IMR-90 (cell line): ENCODE data around the gene KRI1.

ENCODE experiments used
- CEBPB ChIP-seq: IDR thresholded peaks from 2 replicates; pipeline ENCODE4 v1.6.1; 2012; ENCODE audit warnings: low read depth, low read length, improper control_type of control experiment
- CTCF ChIP-seq: conservative IDR thresholded peaks from 2 replicates; pipeline ENCODE4 v1.5.1; 2012; ENCODE audit warnings: mild to moderate bottlenecking, low read depth, low read length, improper control_type of control experiment
- MAZ ChIP-seq: IDR thresholded peaks from 2 replicates; pipeline ENCODE4 v1.6.1; 2012; ENCODE audit warnings: low read depth, mild to moderate bottlenecking, low read length, improper control_type of control experiment, moderate library complexity, borderline replicate concordance
- MXI1 ChIP-seq: IDR thresholded peaks from 2 replicates; pipeline ENCODE4 v1.6.1; 2012; ENCODE audit warnings: low read depth, mild to moderate bottlenecking, low read length, moderate library complexity, borderline replicate concordance
- NFE2L2 ChIP-seq: fragments of 150-350 bp; IDR thresholded peaks from 2 replicates; pipeline ENCODE4 v1.6.1; 2016; ENCODE audit warnings: low read depth, mild to moderate bottlenecking, low read length
- POLR2A ChIP-seq: IDR thresholded peaks from 2 replicates; pipeline ENCODE4 v1.6.1; 2012; ENCODE audit warnings: mild to moderate bottlenecking, low read depth, low read length
- RAD21 ChIP-seq: IDR thresholded peaks from 2 replicates; pipeline ENCODE4 v1.6.1; 2012; ENCODE audit warnings: low read length, improper control_type of control experiment
- RCOR1 ChIP-seq: IDR thresholded peaks from 2 replicates; pipeline ENCODE4 v1.6.1; 2012; ENCODE audit warnings: mild to moderate bottlenecking, low read length, improper control_type of control experiment; ENCODE audit not compliant: insufficient replicate concordance
- RFX5 ChIP-seq: IDR thresholded peaks from 2 replicates; pipeline ENCODE4 v1.8.0; 2012; ENCODE audit warnings: low read depth, mild to moderate bottlenecking, low read length, moderate library complexity
- SMC3 ChIP-seq: fragments of 150-350 bp; IDR thresholded peaks from 2 replicates; pipeline ENCODE4 v1.6.1; 2016; ENCODE audit warnings: low read depth, mild to moderate bottlenecking, antibody characterized with exemption, low read length, moderate library complexity
- USF2 ChIP-seq: fragments of 150-350 bp; IDR thresholded peaks from 2 replicates; pipeline ENCODE4 v1.6.1; 2017; ENCODE audit warnings: mild to moderate bottlenecking, antibody characterized with exemption, low read length, low read depth

DNA sequence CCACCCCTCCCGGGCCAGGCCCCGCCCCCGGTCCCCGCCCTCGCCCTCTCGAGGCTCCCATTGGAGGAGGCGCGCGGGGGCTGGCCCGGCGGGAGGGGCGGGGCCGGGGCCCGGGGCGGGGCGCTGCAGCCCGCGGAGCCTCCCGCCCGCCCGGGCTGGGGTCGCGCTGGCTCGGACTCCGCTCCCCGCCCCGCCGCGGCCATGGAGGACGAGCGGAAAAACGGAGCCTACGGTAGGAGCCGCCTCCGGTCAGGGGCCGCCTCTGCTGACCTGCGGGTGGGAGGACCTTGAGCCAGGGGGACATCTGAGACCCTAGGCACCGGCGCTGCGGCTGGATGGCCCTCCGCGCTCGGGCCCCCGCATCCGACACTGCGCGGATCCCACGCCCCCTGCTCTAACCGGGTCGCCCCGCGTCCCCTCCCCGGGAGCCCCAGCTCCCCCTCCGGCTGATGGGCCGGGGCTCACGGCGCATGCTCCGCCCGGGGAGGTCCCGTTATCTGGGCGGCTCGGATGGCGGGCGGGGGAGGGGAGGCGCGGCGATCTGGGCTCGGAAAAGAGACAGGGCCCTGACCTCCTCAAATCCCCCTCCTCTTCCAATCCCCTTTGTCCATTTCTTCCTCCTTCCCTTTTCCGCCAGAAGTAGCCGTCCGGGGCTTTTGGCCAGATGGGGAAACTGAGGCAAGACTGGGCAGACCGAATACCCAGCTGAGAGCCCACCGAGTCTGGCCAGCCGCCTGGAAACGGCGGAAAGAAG lies 36.7 kb upstream of the KRI1 start:
- no peak for TF ChIP-seq CTCF
- TF ChIP-seq USF2: no peak
- TF ChIP-seq MXI1: no peak
- TF ChIP-seq NFE2L2: no peak
- no peak for TF ChIP-seq RFX5
- no peak for TF ChIP-seq SMC3
- no peak; the same call in 1 of the 2 replicates for TF ChIP-seq POLR2A
- no peak for TF ChIP-seq CEBPB
- TF ChIP-seq MAZ: peak; percentile 13; the same call in 1 of the 2 replicates
- no peak for TF ChIP-seq RAD21
- no peak for TF ChIP-seq RCOR1
